Placental pericyte (primary cell): ENCODE measurements around the gene STK4. TPM values are rescaled to one million over a fixed set of nuclear protein-coding genes. Genes with fewer than 3 reads are reported as not detected.

Experiments
- small RNA-seq: library from RNA; depleted of rRNA; stranded (forward); fragments of <200 nt; gene quantifications from one replicate; pipeline ENCODE3, GENCODE V24; 2012; ENCODE audit warnings: low replicate concordance
- total RNA-seq: library from RNA; depleted of rRNA; stranded (reverse); fragments of >200 nt; gene quantifications from 2 replicates; pipeline ENCODE4 v1.2.3, GENCODE V29; 2012

Gene STK4
- 24.5 and 46.8 TPM in 2 replicates for total RNA-seq

DNA sequence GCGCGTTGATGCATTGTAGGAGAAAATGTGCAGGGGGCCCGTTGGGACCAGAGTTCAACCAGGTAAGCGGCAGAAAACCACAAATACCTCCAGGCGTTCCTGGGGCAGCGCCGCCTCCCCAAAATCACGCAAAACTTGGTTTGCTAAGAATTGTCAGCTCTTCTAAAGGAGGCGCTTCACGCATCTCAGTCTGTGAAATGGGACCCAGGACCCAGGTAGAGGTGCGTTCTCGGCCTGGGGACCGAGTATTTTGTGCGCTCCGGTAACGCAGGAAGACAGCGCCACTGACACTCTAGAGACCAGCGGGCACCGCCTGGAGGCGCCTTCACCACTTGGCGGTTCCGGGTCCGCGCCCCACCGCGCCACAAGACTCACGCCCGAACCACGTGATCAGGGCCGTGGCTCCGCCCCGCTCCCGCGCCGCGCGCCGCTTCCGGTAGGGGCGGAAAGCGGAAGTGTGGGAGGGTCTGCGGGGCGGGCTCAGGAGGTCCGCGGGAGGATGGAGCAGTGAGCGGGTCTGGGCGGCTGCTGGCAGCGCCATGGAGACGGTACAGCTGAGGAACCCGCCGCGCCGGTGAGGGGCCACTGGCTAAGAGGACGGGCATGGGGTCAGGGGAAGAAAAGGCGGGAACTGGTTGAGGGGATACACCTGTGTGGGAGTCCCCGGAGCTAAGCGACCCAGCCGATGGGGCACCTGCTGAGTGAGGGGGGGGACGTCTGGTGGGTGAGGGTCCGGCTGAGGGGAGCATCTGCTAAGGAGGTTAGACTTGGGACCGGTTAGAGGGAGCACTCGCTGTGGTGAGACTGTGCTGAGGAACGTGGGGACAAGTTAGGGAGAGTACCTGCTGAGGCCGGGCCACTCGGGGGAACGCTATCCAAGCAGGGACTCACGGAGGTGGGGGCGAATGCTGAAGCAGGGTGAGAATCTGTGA lies at the start of gene STK4:
Gene STK4 (plus strand): TSS at position 483 of the 932 bp plus-strand sequence. CDS start 57 bp downstream, at position 540.

DNA sequence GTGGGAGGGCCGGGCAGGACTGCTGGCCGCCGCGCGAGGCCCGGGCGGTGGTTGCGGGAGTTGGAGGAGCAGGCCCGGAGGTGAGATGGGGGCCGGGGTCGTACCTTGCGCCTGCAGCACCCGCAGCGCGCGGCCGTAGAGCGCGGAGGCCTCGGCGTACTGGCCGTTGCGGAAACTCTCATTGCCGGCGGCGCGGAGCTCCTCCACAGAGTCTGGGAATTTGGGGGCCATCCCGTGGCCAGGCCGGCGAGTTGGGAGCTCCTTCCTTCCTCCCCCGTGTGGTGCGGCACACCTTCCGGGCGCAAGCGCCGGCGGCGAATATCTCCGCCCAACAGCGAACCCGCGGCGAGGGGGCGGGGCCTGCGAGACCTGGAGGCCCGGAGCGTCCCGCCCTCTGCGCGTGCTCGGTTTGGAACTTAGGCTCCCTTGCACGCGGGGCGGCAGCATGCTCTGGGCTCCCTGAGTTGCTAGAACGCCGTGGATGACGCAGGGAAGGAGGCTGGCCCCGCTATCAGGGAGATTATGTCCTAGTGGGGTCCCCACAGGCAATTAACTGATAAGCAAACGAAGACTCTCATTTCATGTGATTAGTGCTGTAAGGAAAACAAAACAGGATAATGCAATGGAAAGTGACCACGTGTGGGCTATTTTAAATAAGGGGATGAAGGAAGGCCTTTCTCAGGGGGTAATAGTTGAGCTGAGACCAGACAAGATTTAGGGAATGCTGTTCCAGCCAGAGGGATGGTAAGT lies 6.0 kb upstream of the STK4 start, which contains the start of gene TOMM34:
Gene TOMM34 (minus strand): TSS at position 295 of the 750 bp plus-strand sequence. CDS start 64 bp downstream, at position 231.

DNA sequence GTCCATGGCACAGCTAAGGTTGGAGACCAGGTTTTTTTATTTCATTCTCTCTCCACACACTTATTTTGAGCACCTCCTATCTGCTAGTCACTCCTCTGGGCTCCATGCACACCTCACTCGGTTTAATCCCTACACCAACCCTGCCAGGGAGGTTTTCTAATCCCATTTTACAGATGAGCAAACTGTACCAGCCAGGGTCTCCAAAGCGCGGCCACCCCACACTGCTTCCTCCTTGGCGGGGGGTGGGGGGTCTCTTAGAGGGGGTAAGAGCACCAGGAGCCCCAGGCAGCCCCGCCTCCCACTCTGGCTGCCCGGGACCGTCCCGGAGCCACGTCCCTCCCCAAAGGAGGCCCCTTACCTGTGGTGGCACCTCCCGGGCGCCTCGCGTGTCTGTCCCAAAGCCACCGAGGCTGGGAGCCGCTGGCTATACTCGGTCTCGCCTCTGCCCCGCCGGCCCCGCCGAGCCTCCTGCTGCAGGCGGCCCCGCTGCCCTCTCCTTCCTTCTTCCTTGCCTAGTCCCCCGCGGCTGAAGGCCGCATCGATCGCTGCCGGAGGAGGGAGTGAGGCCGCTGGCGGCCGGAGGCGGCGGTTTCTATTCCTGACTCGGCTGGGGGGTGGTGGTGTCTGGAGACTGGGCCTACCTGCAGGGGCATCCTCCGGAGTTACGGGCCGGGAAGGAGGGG lies 134.4 kb downstream of the STK4 start, which contains the start of gene KCNS1:
Gene KCNS1 (minus strand): TSS at position 565 of the 683 bp plus-strand sequence. CDS start 1,891 bp downstream, outside the sequence.

DNA sequence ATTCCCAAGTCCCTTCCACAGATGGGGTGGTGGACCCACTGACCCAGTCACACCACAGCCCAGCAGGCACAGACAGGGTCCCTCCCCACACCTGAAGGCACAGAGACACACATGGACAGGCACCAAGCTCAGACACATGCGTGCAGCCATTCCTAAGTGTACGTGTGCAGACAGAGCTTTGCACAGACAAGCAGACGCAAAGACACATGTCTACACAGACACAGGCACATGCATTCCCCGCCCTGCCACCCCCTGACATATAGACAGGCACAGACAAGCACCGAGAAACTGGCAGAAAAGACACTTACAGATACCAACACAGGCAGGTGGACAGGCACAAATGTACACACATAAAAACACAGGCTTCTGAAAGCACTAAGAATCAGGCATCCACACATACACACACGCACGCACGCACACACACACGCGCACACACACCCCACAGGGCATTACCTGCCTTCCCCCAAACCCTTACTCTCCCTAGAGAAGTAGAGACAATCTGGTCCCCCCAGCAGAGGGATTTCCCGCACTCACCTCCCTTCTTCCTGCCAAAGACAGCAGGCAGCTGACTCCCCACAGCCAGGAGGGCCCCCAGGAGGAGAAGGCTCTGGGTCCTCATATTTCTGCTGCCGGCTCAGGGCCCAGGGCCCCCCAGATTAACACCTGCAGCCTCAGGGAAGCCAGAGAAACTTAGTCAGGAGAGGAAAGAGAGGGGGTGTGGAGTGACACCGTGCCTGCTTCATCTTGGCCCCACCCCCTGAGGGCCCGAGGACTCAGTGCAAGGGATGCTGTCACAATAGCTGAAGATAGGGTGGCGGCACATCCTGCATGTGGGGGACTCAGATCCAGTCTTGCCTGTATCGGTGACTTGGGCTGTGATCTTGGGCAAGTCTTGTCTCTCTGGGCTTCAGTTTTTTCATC lies 148.4 kb downstream of the STK4 start, which contains the start of gene WFDC5:
Gene WFDC5 (minus strand): TSS at position 710 of the 921 bp plus-strand sequence. CDS start 91 bp downstream, at position 619.

DNA sequence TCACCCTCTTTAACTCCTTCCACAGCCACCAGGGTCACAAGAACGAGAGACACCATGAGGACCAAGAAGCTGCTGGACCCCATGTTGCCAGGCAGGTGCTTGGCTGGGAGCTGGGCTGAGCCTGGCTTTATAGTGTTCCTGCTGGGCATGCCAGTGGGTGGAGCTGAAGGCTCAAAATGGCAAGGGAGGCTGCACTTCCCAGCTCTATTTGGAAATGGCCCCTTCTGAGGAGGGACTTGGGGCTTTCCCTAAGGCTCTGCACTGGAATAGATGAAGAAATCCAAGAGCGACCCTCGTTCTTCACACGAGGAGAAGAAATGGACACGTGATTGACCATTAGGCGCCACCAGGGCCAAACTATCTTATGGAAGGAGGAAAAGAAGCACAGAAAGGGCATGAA lies 158.1 kb downstream of the STK4 start, which contains the start of gene WFDC12:
Gene WFDC12 (minus strand): TSS at position 101 of the 400 bp plus-strand sequence. CDS start 18 bp downstream, at position 83.

Small RNAs within 50 kb of the gene (small RNA-seq; reads per million reads assigned to genes)
- not detected for gene RF00019

Other genes starting within 250 kb of the STK4 start
- gene KCNK15, start 220.6 kb upstream of the STK4 start, total RNA-seq: under 0.01 TPM in 1 of 2 replicates, not detected in the other
- not detected in 2 replicates for gene RIMS4, start 156.0 kb upstream of the STK4 start, total RNA-seq
- 116 and 173 TPM in 2 replicates for gene YWHAB, start 80.8 kb upstream of the STK4 start, total RNA-seq
- 14.3 and 17.3 TPM in 2 replicates for gene PABPC1L, start 56.5 kb upstream of the STK4 start, total RNA-seq
- gene TOMM34, start 6.1 kb upstream of the STK4 start, total RNA-seq: 13.8 and 40.5 TPM in 2 replicates
- 0.14 and 0.44 TPM in 2 replicates for gene KCNS1, start 134.6 kb downstream of the STK4 start, total RNA-seq
- not detected in 2 replicates for gene WFDC5, start 148.7 kb downstream of the STK4 start, total RNA-seq
- gene WFDC12, start 158.0 kb downstream of the STK4 start, total RNA-seq: not detected in 2 replicates
- gene PI3, start 208.4 kb downstream of the STK4 start, total RNA-seq: 0.44 TPM in 1 of 2 replicates, not detected in the other
- not detected in 2 replicates for gene SEMG1, start 240.5 kb downstream of the STK4 start, total RNA-seq